ENCODE measurements around the gene RENBP.

Gene RENBP

GRCh38 chrX:153921070-153921469 lies 23.4 kb downstream of the RENBP start:
- in situ Hi-C loops (cut with HindIII; ENCODE audit: low sequenced_read_pairs), result no loop called here

GRCh38 chrX:153920546-153920945 lies 23.9 kb downstream of the RENBP start:
- in situ Hi-C loops (cut with HindIII; ENCODE audit: low sequenced_read_pairs), result no loop called here

DNA sequence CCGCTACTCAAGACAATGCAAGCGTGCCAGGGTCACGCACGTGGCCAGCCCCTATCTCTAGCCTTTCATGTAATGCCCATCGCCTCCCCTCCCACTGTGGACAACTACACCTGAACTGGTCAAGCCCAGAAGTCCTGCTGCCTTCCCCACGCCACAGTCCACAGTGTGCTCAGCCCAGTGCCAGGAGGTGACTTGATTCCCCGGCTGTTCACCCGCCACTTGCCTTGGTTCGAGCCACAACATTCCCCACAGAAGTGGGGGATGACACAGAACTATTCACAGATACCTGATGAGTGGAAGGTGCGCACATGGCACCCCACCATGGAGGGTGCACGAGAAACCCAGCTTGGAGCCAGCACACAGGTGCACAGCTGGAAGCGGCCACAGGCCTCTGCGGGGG lies 25.2 kb downstream of the RENBP start:
- in situ Hi-C loops (cut with HindIII; ENCODE audit: low sequenced_read_pairs), result no loop called here

- in situ Hi-C loops (cut with HindIII; ENCODE audit: low sequenced_read_pairs), result no loop called here
Measured at GRCh38 chrX:153917869-153918268, 26.6 kb downstream of the RENBP start.

DNA sequence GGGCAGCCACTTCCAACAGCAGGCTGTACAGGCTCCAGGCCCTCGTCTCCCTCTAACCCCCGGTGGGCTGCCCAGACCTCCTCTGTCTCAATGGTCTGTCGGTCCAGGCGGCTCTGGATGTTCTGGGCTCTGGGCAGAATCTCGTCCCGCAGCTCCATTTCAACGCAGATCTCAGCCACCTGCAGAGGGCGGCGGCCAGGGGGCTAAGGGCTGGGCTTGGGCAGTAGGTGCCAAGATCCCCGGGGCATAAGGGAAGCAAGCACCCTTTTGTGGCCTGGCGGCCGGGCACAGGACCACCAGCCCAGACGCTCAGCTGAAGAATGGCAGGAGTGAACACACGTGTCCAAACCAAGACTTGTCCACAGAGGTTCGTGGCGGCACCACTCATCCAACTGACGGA lies 30.7 kb downstream of the RENBP start:
- in situ Hi-C loops (cut with HindIII; ENCODE audit: low sequenced_read_pairs), result no loop called here

GRCh38 chrX:153913211-153913610 lies 31.2 kb downstream of the RENBP start:
- in situ Hi-C loops (cut with HindIII; ENCODE audit: low sequenced_read_pairs), result no loop called here

DNA sequence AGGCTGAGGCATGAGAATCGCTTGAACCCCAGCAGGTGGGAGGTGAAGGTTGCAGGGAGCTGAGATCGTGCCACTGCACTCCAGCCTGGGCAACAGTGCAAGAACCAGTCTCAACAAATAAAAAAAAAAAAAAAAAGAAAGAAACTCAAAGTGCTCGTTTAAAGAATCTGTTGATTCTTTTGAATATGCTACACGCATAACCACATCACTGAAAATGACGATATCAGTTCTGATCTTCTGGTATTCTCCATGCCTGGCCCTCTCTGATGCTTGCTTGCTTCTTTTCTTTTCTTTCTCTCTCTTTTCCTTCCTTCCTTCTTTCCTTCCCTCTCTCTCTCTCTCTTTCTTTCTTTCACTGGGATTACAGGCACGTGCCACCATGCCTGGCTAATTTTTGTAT lies 32.6 kb downstream of the RENBP start:
- in situ Hi-C loops (cut with HindIII; ENCODE audit: low sequenced_read_pairs), result no loop called here

DNA sequence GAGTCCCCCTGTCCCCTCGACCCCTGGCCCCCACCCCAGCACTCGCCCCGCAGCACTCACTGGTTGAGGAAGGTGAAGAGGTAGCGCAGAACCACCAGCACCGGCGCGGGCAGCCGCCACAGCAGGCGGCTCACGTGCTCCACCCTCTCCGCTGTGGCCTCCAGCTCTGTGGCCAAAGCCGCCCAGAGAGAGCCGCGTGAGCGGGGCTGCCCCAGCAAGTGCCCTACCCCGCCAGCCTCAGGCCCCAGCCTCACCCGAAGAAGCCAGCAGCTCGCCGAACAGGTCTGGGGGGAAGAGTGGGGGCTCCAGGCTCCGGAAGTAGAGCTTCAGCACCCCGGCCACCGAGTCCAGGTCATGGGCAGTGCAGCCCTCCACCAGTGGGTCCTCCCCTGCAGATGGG lies 34.0 kb downstream of the RENBP start:
- in situ Hi-C loops (cut with HindIII; ENCODE audit: low sequenced_read_pairs), result no loop called here

GRCh38 chrX:153909980-153910360 lies 34.5 kb downstream of the RENBP start:
- in situ Hi-C loops (cut with HindIII; ENCODE audit: low sequenced_read_pairs), result no loop called here

GRCh38 chrX:153909024-153909979 lies 35.1 kb downstream of the RENBP start:
- in situ Hi-C loops (cut with HindIII; ENCODE audit: low sequenced_read_pairs), result no loop called here

GRCh38 chrX:153908219-153908860 lies 36.1 kb downstream of the RENBP start:
- in situ Hi-C loops (cut with HindIII; ENCODE audit: low sequenced_read_pairs), result no loop called here

DNA sequence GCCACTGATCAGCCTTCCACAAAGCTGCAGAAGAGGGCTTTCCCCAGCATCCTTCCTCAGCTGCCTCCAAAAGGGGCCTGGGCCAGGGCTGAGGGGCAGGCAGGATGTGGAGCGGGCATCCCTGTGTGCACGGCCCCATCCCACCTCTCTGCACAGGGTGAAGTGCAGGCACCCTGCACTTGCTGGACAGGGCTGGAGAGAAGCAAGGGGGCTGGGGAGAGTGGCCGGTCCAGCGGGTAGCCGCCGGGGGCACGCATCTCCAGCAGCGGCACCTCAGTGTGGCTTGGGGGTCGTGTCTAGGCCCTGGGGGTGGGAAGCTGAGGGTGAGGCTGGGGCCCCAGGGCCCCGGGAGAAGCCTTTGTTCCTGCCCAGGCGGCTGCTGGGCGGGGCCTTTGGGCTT lies 37.0 kb downstream of the RENBP start:
- in situ Hi-C loops (cut with HindIII; ENCODE audit: low sequenced_read_pairs), result no loop called here

DNA sequence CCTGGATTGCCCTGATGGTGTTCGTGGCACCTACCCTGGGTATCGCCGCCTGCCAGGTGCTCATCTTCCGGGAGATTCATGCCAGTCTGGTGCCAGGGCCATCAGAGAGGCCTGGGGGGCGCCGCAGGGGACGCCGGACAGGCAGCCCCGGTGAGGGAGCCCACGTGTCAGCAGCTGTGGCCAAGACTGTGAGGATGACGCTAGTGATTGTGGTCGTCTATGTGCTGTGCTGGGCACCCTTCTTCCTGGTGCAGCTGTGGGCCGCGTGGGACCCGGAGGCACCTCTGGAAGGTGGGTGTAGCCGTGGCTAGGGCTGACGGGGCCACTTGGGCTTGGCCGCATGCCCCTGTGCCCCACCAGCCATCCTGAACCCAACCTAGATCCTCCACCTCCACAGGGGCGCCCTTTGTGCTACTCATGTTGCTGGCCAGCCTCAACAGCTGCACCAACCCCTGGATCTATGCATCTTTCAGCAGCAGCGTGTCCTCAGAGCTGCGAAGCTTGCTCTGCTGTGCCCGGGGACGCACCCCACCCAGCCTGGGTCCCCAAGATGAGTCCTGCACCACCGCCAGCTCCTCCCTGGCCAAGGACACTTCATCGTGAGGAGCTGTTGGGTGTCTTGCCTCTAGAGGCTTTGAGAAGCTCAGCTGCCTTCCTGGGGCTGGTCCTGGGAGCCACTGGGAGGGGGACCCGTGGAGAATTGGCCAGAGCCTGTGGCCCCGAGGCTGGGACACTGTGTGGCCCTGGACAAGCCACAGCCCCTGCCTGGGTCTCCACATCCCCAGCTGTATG lies 38.1 kb downstream of the RENBP start:
- in situ Hi-C loops (cut with HindIII; ENCODE audit: low sequenced_read_pairs), result no loop called here

DNA sequence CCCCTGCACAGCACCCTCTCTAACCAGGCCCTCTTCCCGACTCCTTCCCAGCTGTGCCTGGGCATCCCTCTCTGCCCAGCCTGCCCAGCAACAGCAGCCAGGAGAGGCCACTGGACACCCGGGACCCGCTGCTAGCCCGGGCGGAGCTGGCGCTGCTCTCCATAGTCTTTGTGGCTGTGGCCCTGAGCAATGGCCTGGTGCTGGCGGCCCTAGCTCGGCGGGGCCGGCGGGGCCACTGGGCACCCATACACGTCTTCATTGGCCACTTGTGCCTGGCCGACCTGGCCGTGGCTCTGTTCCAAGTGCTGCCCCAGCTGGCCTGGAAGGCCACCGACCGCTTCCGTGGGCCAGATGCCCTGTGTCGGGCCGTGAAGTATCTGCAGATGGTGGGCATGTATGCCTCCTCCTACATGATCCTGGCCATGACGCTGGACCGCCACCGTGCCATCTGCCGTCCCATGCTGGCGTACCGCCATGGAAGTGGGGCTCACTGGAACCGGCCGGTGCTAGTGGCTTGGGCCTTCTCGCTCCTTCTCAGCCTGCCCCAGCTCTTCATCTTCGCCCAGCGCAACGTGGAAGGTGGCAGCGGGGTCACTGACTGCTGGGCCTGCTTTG lies 38.9 kb downstream of the RENBP start:
- in situ Hi-C loops (cut with HindIII; ENCODE audit: low sequenced_read_pairs), result no loop called here

DNA sequence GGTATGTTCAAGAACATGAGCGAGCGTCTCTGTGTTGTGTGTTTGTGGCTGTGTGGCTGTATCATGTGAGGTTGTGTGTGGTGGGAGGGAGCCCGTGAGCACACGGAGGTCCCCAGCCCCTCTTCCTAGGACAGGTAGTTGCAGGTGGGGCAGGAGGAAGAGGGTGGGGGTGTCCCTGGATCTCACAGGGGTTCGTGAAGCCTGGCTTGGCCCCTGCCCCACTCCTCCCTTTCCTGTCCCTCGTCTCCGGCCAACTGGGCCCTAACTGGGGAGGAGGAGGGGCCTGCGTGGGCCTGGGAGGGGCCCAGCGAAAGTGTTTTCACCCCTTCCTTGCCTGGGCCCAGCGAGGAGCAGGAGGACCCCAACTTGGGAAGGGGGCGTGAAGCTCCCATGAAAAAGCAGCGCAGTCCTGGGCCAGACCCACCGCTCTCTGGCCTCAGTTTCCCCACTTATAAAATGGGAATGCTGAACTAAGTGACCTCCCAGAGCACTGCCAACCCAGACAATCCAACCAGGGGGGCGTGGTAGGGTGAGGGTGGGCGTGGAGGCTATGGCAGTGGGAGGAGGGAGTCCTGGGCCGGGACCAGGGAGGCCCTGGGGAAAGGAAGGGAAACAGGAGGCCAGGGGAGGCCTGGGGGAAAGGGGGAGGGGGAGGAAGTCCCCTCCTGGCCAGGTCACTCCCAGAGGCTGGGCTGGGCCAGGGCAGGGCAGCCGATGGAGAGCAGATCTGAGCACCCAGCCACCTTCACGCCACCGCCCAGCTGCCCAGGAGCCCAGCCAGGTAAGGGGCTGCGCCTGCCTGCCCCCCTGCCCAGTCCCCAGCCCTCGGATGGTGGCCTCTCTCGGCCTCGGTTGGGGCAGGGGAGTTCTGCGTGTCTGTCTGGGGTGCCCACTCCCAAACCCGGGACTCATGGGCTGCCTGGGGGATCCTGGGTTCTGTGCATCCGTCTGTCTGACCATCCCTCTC lies 40.2 kb downstream of the RENBP start, which contains the start of gene AVPR2:
TSS of gene AVPR2 (plus strand) at position 683 of the 967 bp plus-strand sequence. CDS start 473 bp downstream, outside the sequence.
- in situ Hi-C loops (cut with HindIII; ENCODE audit: low sequenced_read_pairs), result no loop called here

- in situ Hi-C loops (cut with HindIII; ENCODE audit: low sequenced_read_pairs), result no loop called here
Measured at GRCh38 chrX:153903238-153903980, 41.0 kb downstream of the RENBP start.

GRCh38 chrX:153902385-153902784 lies 42.1 kb downstream of the RENBP start:
- in situ Hi-C loops (cut with HindIII; ENCODE audit: low sequenced_read_pairs), result no loop called here

GRCh38 chrX:153901753-153902140 lies 42.7 kb downstream of the RENBP start:
- in situ Hi-C loops (cut with HindIII; ENCODE audit: low sequenced_read_pairs), result no loop called here
